Erythroblast (primary cell): ENCODE results near the gene DTX4.

Experiments used
- DNase-seq, 2 experiments: peaks; one replicate each; lab custom pipeline; 2025; lab: John Stamatoyannopoulos, UW
- GATA1 ChIP-seq: IDR thresholded peaks from 2 replicates; pipeline ENCODE4 v1.6.1; 2011; ENCODE audit warnings: low read depth, mild to moderate bottlenecking, control low read depth, low read length, moderate library complexity
- POLR2A ChIP-seq: IDR thresholded peaks from 2 replicates; pipeline ENCODE4 v1.6.1; 2011; ENCODE audit warnings: mild to moderate bottlenecking, low read length

DTX4 gene

DNA sequence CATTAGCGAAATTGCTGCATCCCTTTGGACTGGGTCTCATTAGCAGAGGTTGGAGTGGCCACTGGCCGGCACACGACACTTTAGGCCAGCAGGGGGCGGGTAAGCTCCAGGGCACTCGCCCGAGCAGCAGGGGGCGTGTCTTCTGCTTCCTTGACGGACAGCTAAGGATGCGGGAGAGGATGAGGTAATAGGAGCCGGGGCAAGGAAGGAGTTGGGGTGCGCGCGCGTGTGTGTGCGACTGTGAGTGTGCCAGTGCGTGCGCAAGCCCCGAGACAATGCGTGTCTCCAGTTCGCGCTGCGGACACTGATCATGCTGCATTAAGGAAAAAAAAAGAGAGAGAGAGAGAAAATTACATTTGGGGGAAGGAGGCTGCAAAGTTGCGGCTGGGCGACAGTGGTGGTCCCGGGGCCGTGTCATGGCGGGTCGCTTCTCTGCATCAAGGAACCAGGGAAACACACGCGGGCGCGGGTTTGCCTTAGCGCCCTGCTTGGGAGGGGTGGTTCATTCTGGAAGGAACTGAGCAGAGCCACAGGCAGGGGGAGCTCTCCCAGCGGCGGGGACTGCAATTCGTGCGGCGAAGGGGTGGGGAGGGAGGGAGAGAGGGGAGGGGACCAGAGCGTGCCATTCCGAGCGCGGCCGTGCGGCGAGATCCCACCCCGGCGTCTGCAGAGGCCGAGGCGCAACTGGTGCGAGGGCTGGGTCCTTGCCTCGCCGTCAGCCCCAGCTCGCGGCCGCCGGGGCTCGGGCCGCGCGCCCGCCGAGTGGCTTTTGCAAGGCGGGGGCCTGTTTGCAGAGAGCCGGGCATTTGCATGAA lies at the start of gene DTX4:
Gene DTX4 (plus strand): TSS at position 625 of the 815 bp plus-strand sequence. CDS start 464 bp downstream, outside the sequence.
- TF ChIP-seq POLR2A = no peak
- no peak for TF ChIP-seq GATA1
- DNase-seq = peak; percentile 89 to 93

DNA sequence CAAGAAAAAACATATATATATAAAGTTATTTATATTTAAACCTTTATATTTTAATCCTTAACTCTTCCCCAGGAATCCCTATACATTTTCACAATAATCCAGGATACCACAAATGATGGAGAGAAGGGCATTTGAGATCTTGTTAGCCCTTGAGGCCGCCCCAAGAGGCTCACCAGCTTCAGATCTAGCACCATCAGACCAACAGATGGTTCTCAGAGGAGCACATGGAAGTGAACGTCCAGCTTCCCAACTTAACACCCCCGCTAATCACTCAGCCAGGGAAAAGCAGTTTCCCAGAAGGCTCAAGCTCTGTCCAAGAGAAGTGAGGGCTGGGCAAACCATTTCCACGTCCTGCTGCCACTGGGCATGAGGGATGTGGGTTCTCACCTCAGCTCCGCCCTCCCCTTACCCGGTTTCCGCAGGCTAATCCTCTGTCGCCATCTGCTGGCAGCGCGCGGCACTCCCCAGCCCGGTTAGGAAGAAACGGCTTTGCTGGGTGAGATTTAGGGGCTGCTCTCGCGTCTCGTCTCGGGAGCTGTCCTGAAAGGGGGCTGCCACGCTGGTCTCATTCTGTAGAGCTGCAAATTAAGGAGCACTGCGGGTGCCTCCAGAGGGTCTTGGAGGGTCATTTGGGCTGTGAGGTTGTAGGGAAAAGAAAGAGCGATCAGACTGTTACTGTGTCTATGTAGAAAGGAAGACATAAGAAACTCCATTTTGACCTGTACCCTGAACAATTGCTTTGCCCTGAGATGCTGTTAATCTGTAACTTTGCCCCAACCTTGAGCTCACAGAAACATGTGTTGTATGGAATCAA lies 36.1 kb upstream of the DTX4 start:
- DNase-seq = peak; percentile 72 to 85
- TF ChIP-seq GATA1 (no peak), POLR2A (no peak)

DNA sequence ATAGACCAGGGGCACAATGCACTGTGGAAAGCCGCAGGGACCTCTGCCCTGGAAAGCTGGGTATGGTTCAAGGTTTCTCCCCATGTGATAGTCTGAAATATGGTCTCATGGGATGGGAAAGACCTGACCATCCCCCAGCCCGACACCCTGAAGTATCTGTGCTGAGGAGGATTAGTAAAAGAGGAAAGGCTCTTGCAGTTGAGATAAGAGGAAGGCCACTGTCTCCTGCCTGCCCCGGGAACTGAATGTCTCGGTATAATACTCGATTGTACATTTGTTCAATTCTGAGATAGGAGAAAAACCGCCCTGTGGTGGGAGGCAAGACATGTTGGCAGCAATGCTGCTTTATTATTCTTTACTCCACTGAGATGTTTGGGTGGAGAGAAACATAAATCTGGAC lies 35.4 kb upstream of the DTX4 start:
- peak in 1 of 2 experiments; percentile 21 for DNase-seq

DNA sequence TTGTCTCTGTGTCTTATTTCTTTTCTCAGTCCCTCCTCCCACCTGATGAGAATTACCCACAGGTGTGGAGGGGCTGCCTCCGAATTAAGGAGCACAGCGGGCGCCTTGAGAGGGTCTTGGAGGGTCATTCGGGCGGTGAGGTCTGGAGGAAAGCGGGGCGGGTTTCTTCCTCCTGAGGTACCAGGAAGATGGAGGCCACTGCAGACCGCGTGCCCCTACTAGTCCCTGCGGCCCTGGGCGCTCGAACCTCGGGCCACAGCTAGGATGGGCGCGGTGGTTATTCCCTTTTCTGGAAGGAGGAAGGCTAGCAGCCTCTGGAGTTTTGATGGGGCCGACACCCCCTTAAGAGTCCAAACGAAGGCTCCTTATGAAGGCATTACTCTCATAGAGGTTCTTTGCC lies 34.7 kb upstream of the DTX4 start:
- TF ChIP-seq GATA1 (no peak), POLR2A (no peak)
- no peak for DNase-seq

DNA sequence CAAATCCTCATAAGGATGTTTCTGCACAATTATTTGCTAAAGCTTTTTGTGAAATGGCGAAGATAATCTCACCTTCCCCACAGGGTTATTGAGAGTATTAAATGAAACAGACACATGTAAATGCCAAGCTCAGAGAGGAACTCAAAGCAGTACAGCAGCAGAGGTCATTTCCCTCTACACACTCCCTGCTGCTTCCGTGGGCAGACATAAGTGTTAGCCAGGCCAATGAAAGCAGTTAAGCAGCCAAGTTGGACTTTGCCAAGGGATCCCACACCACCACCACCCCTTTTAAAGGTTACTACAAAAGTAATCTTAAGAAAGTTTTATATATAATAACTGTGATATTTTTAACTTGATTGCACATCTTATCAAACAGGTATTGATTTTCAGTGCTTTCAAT lies 33.3 kb upstream of the DTX4 start:
- TF ChIP-seq POLR2A = no peak
- TF ChIP-seq GATA1 = no peak

DNA sequence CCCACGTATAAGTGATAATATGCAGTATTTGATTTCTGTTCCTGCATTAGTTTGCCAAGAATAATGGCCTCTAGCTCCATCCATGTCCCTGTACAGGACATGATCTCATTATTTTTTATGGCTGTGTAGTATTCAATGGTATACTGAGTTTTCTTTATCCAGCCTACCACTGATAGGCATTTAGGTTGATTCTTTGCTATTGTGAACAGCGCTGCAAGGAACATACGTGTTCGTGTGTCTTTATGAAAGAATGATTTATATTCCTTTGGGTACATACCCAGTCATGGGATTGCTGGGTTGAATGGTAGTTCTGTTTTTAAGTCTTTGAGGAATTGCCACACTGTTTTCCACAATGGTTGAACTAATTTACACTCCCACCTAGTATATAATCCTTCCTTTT lies 30.7 kb upstream of the DTX4 start:
- no peak for TF ChIP-seq GATA1
- no peak for TF ChIP-seq POLR2A
- DNase-seq = no peak

More for the DNA sequence above, 33.3 kb upstream of the DTX4 start:
- no peak for DNase-seq

DNA sequence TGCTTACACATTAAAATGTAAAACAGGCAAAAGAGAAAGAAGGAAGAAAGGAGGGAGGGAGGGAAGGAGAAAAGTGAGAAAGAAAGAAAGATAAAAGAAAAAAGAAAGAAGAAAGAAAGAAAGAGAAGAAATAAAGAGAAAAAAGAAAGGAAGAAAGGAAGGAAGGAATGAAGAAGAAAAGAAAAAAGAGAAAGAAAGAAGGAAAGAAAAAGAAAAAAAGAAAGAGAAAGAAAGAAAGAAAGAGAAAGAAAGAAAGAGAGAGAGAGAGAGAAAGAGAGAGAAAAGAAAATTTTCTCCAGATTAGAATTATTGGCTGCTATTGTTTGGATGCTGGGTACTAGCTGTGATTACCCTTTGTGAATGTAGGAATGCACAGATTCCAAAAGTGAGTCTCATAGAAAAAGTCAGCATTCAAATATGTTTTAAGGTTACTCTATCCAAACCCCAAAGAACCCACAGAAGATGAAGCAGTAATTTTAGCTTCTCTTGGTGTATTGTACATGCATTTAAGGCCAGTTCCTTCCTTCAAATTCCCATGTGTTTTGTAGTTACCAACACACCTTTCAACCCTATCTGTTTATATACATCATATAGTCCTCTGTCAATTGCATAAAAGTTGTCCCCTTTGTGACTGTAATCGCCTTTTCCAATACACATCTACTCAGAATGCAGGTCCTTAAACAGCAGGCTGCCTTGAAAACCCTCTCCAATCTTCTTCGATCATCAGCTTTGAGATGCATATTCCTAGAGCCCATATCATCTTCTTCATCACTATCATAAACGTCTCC lies 30.1 kb upstream of the DTX4 start:
- no peak for TF ChIP-seq POLR2A
- no peak for TF ChIP-seq GATA1
- no peak for DNase-seq

DNA sequence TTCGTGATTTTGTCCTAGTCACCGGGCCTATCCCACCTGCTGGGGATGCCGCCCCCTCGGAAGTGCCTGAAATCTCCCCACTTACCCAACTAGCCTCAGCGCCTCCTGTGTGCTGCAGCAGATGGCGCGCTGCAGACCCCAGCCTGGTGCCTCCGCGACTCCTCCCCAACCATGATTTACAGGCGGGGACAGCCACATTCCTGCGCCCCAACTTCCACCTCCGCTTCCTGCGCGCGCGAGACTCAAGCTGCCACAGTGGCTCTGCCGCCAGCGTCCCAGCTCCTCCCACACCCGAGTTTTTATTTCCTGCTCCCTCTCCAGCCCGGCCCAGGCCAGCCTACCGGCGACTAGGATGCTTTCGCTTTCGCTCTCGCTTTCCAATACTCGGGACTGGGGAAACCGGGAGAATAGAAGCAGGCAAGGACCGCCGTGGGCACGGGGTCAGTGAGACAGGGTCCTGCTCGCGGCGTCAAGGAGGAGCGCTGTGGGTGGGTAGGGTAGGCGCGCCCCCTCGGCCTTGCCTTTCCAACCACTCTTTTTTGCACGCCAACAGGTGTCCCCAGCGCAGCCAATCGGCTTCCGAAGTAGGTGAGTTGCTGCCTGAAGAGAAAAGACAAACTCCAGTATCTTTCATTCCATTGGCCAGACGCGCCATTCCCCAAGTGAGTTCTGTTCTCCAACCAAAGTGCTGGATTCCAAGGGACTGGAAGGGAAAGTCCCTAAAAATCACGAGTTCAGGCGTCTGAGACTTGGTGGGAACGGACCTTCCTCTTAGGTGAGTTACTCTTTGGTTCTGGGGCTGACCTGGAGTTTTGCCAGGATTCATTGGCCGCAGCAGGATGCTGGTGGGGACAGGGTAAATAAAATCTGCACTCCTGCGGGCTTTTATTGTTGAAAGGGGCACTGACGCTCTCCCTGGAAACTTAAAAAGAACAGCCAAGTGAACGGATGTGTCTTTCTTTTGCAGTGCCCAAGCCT lies 29.1 kb upstream of the DTX4 start, which contains the start of gene FAM111A:
Gene FAM111A (plus strand): TSS at position 327 of the 978 bp plus-strand sequence. CDS start 6,017 bp downstream, outside the sequence.
- DNase-seq = peak; percentile 78 to 84
- TF ChIP-seq POLR2A (peak; percentile 44), GATA1 (no peak)

DNA sequence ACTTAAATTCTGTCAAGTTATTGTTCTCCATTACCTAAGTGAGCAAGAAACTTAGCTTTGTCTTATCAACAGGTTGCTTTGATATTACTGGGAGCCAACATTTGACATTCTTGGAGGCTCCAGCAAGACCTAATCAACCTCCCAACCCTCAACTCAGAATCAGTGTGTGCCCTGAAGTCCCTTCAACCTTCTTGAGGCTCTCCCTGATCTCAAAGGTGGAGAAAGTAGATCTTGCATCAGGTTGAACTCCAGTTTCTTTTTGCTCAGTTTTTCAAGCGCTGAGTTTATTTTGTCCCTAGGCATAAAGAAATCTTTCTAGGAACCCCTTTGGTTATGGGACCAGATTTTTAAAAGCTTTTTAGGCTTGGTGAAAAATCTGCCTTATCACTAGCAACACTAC lies 27.8 kb upstream of the DTX4 start:
- no peak for TF ChIP-seq GATA1
- no peak for TF ChIP-seq POLR2A
- peak; percentile 36 to 56 for DNase-seq

DNA sequence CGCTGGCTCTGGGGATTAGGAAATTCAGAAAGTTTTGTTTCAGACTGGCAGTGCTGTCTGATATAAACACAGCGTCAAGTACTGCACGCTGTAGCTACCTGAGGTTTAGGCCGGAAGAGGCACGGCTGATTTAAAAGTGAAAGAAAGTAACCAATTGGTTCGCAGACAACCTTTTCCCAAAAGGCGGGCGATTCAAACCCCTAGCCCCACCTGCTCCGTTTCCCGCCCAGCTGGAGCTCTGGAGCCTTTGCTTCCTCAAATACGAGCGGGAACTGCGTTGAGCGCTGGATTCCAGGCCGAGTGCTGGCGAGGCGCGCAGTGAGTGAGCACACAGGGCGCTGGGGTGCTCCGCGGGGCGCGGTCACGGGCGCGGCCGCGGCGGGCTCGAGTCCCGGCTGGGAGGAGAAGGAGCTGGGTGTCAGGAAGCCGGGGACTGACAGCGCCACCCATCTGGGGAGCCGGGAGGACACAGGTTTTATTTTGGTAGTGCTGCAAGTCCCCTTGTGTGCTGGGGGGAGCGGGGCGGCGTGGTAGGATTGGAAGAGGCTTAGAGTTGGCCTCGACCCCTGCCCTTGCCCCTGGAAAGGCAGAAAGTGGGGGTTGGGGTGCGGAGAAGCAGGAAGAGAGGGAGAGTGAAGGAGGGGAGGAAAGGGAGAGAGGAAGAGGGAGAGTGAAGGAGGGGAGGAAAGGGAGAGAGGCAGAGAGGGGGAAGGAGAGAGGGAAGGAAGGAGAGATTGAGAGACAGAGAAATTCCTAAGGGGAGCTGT lies 27.2 kb upstream of the DTX4 start:
- DNase-seq = peak; percentile 87 to 88

DNA sequence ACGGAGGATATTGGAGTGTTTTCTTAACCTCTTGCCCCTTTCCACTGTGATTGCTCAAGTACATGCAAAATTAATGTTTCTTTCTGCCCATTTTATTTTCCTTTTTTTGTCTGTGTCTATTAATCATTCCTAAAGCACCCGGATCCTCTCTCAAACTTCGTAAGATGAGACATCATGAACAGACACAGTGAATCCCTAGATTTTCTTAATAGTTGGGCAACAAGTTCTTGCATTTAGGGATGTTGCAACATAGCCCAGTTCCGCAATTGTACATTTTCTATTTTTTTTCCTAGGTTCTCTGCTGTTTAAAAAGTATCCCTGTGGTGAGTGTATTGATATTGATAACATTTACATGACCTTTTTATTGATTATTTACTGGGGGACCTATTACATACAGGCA lies 26.4 kb upstream of the DTX4 start:
- TF ChIP-seq GATA1 = no peak
- TF ChIP-seq POLR2A = no peak
- peak in 1 of 2 experiments; percentile 36 for DNase-seq

More for the DNA sequence above, 27.2 kb upstream of the DTX4 start:
- peak; percentile 50 for TF ChIP-seq POLR2A
- TF ChIP-seq GATA1 = no peak

DNA sequence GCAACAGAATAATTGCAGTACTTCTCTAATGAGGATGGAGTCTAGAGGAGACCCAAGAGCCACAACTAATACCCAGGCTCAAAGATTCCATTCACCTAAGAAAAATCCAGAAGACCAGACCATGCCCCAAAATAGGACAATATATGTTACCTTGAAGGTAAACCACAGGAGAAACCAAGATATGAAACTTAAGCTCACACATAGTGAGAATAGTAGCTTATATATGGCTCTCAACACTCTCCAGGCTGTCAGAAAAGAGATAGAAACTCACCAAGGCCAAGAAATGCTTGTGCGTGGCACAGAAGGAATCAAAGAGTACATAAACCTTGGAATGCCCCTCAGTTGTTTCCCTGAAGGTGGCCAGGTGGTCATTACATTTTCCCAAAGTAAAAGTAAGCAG lies 20.2 kb upstream of the DTX4 start:
- DNase-seq = no peak
- TF ChIP-seq GATA1 = no peak
- TF ChIP-seq POLR2A = no peak
